ENCODE measurements around the gene MCM9. TPM values are rescaled to one million over a fixed set of nuclear protein-coding genes. Genes with fewer than 3 reads are reported as not detected.

The MCM9 gene
- total and polyA plus RNA-seq, 5 donors: 2.0 to 8.0 (median 7.2) TPM

- Histone ChIP-seq H3K27me3 (ENCODE audit: control insufficient read depth, insufficient read depth) (no peaks in the 10 kb centered on the region), H3K9me3 (ENCODE audit: control insufficient read depth, low read length) (no peaks in the 10 kb centered on the region), H3K4me3 (ENCODE audit: low read length) (no peak overlapping the region), H3K4me1 (ENCODE audit: control insufficient read depth, insufficient read depth, low read length) (peaks cover 4% of the 10 kb centered on the region), H3K27ac (ENCODE audit: low read length) (no peak overlapping the region)
- intact Hi-C loops (cut with DNase I): no loop called here
- 46% methylated on average over 2 of the region's 2 CpGs for WGBS
- DNase-seq (no peak), ATAC-seq (no peak)
Measured at GRCh38 chr6:118865100-118865391, 69.9 kb downstream of the MCM9 start.

GRCh38 chr6:118864341-118865099 is 70.4 kb downstream of the MCM9 start:
- Histone ChIP-seq H3K9me3 (ENCODE audit: control insufficient read depth, low read length) (no peaks in the 10 kb centered on the region), H3K27me3 (ENCODE audit: control insufficient read depth, insufficient read depth) (no peaks in the 10 kb centered on the region), H3K4me3 (ENCODE audit: low read length) (no peak overlapping the region), H3K27ac (ENCODE audit: low read length) (no peak overlapping the region), H3K4me1 (ENCODE audit: control insufficient read depth, insufficient read depth, low read length) (peaks cover 4% of the 10 kb centered on the region)
- intact Hi-C loops (cut with DNase I): no loop called here
- no peak for DNase-seq
- 57% methylated on average over 7 of the region's 7 CpGs for WGBS
- no peak for ATAC-seq

- Histone ChIP-seq H3K4me1 (ENCODE audit: control insufficient read depth, insufficient read depth, low read length) (peaks cover 4% of the 10 kb centered on the region), H3K4me3 (ENCODE audit: low read length) (no peak overlapping the region), H3K9me3 (ENCODE audit: control insufficient read depth, low read length) (no peaks in the 10 kb centered on the region), H3K27ac (ENCODE audit: low read length) (no peak overlapping the region), H3K27me3 (ENCODE audit: control insufficient read depth, insufficient read depth) (no peaks in the 10 kb centered on the region)
- DNase-seq (no peak), ATAC-seq (no peak)
- 96% methylated on average over 4 of the region's 4 CpGs for WGBS
- intact Hi-C loops (cut with DNase I): no loop called here
Measured at GRCh38 chr6:118862443-118862842, 72.5 kb downstream of the MCM9 start.

GRCh38 chr6:118860880-118861279 is 74.1 kb downstream of the MCM9 start:
- Histone ChIP-seq H3K4me1 (ENCODE audit: control insufficient read depth, insufficient read depth, low read length) (peaks cover 4% of the 10 kb centered on the region), H3K4me3 (ENCODE audit: low read length) (no peak overlapping the region), H3K27ac (ENCODE audit: low read length) (no peak overlapping the region), H3K9me3 (ENCODE audit: control insufficient read depth, low read length) (no peaks in the 10 kb centered on the region), H3K27me3 (ENCODE audit: control insufficient read depth, insufficient read depth) (no peaks in the 10 kb centered on the region)
- DNase-seq: peak in 1 of 3 donors; percentile 36
- WGBS: 88% methylated on average over 10 of the region's 10 CpGs
- intact Hi-C loops (cut with DNase I): no loop called here
- ATAC-seq: peak; percentile 37 to 45

- H3K9me3 ChIP-seq (ENCODE audit: control insufficient read depth, low read length): no peaks in the 10 kb centered on the region
- H3K27me3 ChIP-seq (ENCODE audit: control insufficient read depth, insufficient read depth): no peaks in the 10 kb centered on the region
- H3K4me3 ChIP-seq (ENCODE audit: low read length): no peak overlapping the region
- WGBS: 99% methylated on average over 1 of the region's 1 CpG
- H3K4me1 ChIP-seq (ENCODE audit: control insufficient read depth, insufficient read depth, low read length): peaks cover 4% of the 10 kb centered on the region
- H3K27ac ChIP-seq (ENCODE audit: low read length): no peak overlapping the region
- intact Hi-C loops (cut with DNase I): no loop called here
- no peak for ATAC-seq
- DNase-seq: no peak
Measured at GRCh38 chr6:118860363-118860762, 74.6 kb downstream of the MCM9 start.

- H3K4me3 ChIP-seq (ENCODE audit: low read length): no peak overlapping the region
- WGBS: 65% methylated on average over 3 of the region's 3 CpGs
- H3K9me3 ChIP-seq (ENCODE audit: control insufficient read depth, low read length): no peaks in the 10 kb centered on the region
- intact Hi-C loops (cut with DNase I): no loop called here
- peaks cover 2% of the 10 kb centered on the region for H3K4me1 ChIP-seq (ENCODE audit: control insufficient read depth, insufficient read depth, low read length)
- no peaks in the 10 kb centered on the region for H3K27me3 ChIP-seq (ENCODE audit: control insufficient read depth, insufficient read depth)
- H3K27ac ChIP-seq (ENCODE audit: low read length): no peak overlapping the region
- DNase-seq (no peak), ATAC-seq (no peak)
Measured at GRCh38 chr6:118859517-118860064, 75.4 kb downstream of the MCM9 start.

- intact Hi-C loops (cut with DNase I): no loop called here
- Histone ChIP-seq H3K9me3 (ENCODE audit: control insufficient read depth, low read length) (no peaks in the 10 kb centered on the region), H3K4me3 (ENCODE audit: low read length) (no peak overlapping the region), H3K27me3 (ENCODE audit: control insufficient read depth, insufficient read depth) (no peaks in the 10 kb centered on the region), H3K4me1 (ENCODE audit: control insufficient read depth, insufficient read depth, low read length) (no peaks in the 10 kb centered on the region), H3K27ac (ENCODE audit: low read length) (no peak overlapping the region)
- ATAC-seq (no peak), DNase-seq (no peak)
- WGBS: 95% methylated on average over 4 of the region's 4 CpGs
Measured at GRCh38 chr6:118856301-118856700, 78.7 kb downstream of the MCM9 start.

- intact Hi-C loops (cut with DNase I): no loop called here
- ATAC-seq: no peak
- WGBS: 98% methylated on average over 5 of the region's 5 CpGs
Measured at GRCh38 chr6:118853408-118853807, 81.6 kb downstream of the MCM9 start.

GRCh38 chr6:118844915-118845314 is 90.0 kb downstream of the MCM9 start:
- Histone ChIP-seq H3K27ac (ENCODE audit: low read length) (no peak overlapping the region), H3K9me3 (ENCODE audit: control insufficient read depth, low read length) (no peaks in the 10 kb centered on the region), H3K4me3 (ENCODE audit: low read length) (no peak overlapping the region), H3K4me1 (ENCODE audit: control insufficient read depth, insufficient read depth, low read length) (no peaks in the 10 kb centered on the region), H3K27me3 (ENCODE audit: control insufficient read depth, insufficient read depth) (no peaks in the 10 kb centered on the region)
- intact Hi-C loops (cut with DNase I): no loop called here
- no peak for DNase-seq
- ATAC-seq: no peak
- WGBS: 91% methylated on average over 3 of the region's 3 CpGs

More at GRCh38 chr6:118853408-118853807, 81.6 kb downstream of the MCM9 start:
- Histone ChIP-seq H3K4me1 (ENCODE audit: control insufficient read depth, insufficient read depth, low read length) (no peaks in the 10 kb centered on the region), H3K27ac (ENCODE audit: low read length) (no peak overlapping the region), H3K4me3 (ENCODE audit: low read length) (no peak overlapping the region), H3K9me3 (ENCODE audit: control insufficient read depth, low read length) (no peaks in the 10 kb centered on the region), H3K27me3 (ENCODE audit: control insufficient read depth, insufficient read depth) (no peaks in the 10 kb centered on the region)
- DNase-seq: no peak

GRCh38 chr6:118843685-118844390 is 91.1 kb downstream of the MCM9 start:
- Histone ChIP-seq H3K4me1 (ENCODE audit: control insufficient read depth, insufficient read depth, low read length) (no peaks in the 10 kb centered on the region), H3K9me3 (ENCODE audit: control insufficient read depth, low read length) (no peaks in the 10 kb centered on the region), H3K4me3 (ENCODE audit: low read length) (no peak overlapping the region), H3K27me3 (ENCODE audit: control insufficient read depth, insufficient read depth) (no peaks in the 10 kb centered on the region), H3K27ac (ENCODE audit: low read length) (no peak overlapping the region)
- intact Hi-C loops (cut with DNase I): no loop called here
- DNase-seq (no peak), ATAC-seq (no peak)
- WGBS: 77% methylated on average over 4 of the region's 4 CpGs

GRCh38 chr6:118830691-118831090 is 104.3 kb downstream of the MCM9 start:
- Histone ChIP-seq H3K9me3 (ENCODE audit: control insufficient read depth, low read length) (no peaks in the 10 kb centered on the region), H3K27me3 (ENCODE audit: control insufficient read depth, insufficient read depth) (no peaks in the 10 kb centered on the region), H3K4me1 (ENCODE audit: control insufficient read depth, insufficient read depth, low read length) (no peaks in the 10 kb centered on the region), H3K4me3 (ENCODE audit: low read length) (no peak overlapping the region), H3K27ac (ENCODE audit: low read length) (no peak overlapping the region)
- intact Hi-C loops (cut with DNase I): no loop called here
- 69% methylated on average over 2 of the region's 2 CpGs for WGBS
- no peak for ATAC-seq
- DNase-seq: no peak

All from right cardiac atrium (tissue), 5 donors.